ENCODE measurements around the gene SLC35F2. TPM values are rescaled to one million over a fixed set of nuclear protein-coding genes. Genes with fewer than 3 reads are reported as not detected.
"Not testable (repeated sequence)": the region's sequence is repeated elsewhere in the genome, so short reads cannot be mapped to it uniquely, and the experiment has no call there.

Gene SLC35F2
- total and polyA plus RNA-seq, 2 donors = 6.8 to 9.6 TPM

GRCh38 chr11:107783121-107783520 lies 75.5 kb downstream of the SLC35F2 start:
- no peak overlapping the region for H3K4me3 ChIP-seq (ENCODE audit: low read length in 2 of 2)
- DNase-seq (ENCODE audit: low read depth in 6 of 9, low spot score in 9 of 9) = no peak
- no peaks in the 10 kb centered on the region for H3K36me3 ChIP-seq (ENCODE audit: control insufficient read depth in 2 of 2, insufficient read depth in 2 of 2, low read length in 1 of 2)
- no peaks in the 10 kb centered on the region for H3K27me3 ChIP-seq (ENCODE audit: control insufficient read depth in 2 of 2, insufficient read depth in 1 of 2, low read length in 1 of 2)
- no peak overlapping the region for H3K27ac ChIP-seq (ENCODE audit: low read depth in 1 of 2, low read length in 1 of 2)
- no peaks in the 10 kb centered on the region for H3K4me1 ChIP-seq (ENCODE audit: control insufficient read depth in 2 of 2, insufficient read depth in 2 of 2, low read length in 2 of 2)
- WGBS = 96% methylated on average over 4 of the region's 4 CpGs
- H3K9me3 ChIP-seq (ENCODE audit: control insufficient read depth in 2 of 2, insufficient read depth in 1 of 2, low read length in 1 of 2) = no peaks in the 10 kb centered on the region

DNA sequence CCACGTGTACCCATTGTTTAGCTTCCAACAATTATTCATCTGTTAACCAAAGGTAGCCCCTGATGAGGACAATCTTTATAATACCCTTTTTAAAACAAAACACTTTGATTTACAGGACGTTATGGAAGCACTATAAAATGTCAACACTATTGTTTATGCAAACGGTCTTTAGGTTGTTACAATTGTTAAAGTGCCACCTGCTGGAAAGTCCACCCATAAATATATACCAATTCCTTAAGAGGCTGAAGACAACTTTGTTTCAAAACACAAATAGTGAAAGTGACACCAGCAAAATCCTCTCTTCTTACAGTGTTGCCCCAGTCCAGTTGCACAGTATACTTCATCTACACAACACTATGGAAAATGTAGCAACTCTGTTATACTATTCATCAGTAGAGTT lies 77.8 kb downstream of the SLC35F2 start:
- WGBS = 62% methylated on average over 3 of the region's 3 CpGs
- Histone ChIP-seq H3K36me3 (ENCODE audit: control insufficient read depth in 2 of 2, insufficient read depth in 2 of 2, low read length in 1 of 2) (no peaks in the 10 kb centered on the region), H3K27me3 (ENCODE audit: control insufficient read depth in 2 of 2, insufficient read depth in 1 of 2, low read length in 1 of 2) (no peaks in the 10 kb centered on the region), H3K27ac (ENCODE audit: low read depth in 1 of 2, low read length in 1 of 2) (no peak overlapping the region), H3K9me3 (ENCODE audit: control insufficient read depth in 2 of 2, insufficient read depth in 1 of 2, low read length in 1 of 2) (no peaks in the 10 kb centered on the region), H3K4me1 (ENCODE audit: control insufficient read depth in 2 of 2, insufficient read depth in 2 of 2, low read length in 2 of 2) (no peaks in the 10 kb centered on the region), H3K4me3 (ENCODE audit: low read length in 2 of 2) (no peak overlapping the region)
- no peak for DNase-seq (ENCODE audit: low read depth in 6 of 9, low spot score in 9 of 9)

- H3K27me3 ChIP-seq (ENCODE audit: control insufficient read depth in 2 of 2, insufficient read depth in 1 of 2, low read length in 1 of 2) = no peaks in the 10 kb centered on the region
- no peak overlapping the region for H3K4me3 ChIP-seq (ENCODE audit: low read length in 2 of 2)
- no peaks in the 10 kb centered on the region for H3K36me3 ChIP-seq (ENCODE audit: control insufficient read depth in 2 of 2, insufficient read depth in 2 of 2, low read length in 1 of 2)
- WGBS = 87% methylated on average over 3 of the region's 3 CpGs
- no peaks in the 10 kb centered on the region for H3K4me1 ChIP-seq (ENCODE audit: control insufficient read depth in 2 of 2, insufficient read depth in 2 of 2, low read length in 2 of 2)
- no peak for DNase-seq (ENCODE audit: low read depth in 6 of 9, low spot score in 9 of 9)
- no peak overlapping the region for H3K27ac ChIP-seq (ENCODE audit: low read depth in 1 of 2, low read length in 1 of 2)
- no peaks in the 10 kb centered on the region for H3K9me3 ChIP-seq (ENCODE audit: control insufficient read depth in 2 of 2, insufficient read depth in 1 of 2, low read length in 1 of 2)
These were observed 78.5 kb downstream of the SLC35F2 start for GRCh38 chr11:107780136-107780535.

GRCh38 chr11:107778839-107779517 lies 79.6 kb downstream of the SLC35F2 start:
- Histone ChIP-seq H3K4me1 (ENCODE audit: control insufficient read depth in 2 of 2, insufficient read depth in 2 of 2, low read length in 2 of 2) (no peaks in the 10 kb centered on the region), H3K27ac (ENCODE audit: low read depth in 1 of 2, low read length in 1 of 2) (no peak overlapping the region), H3K36me3 (ENCODE audit: control insufficient read depth in 2 of 2, insufficient read depth in 2 of 2, low read length in 1 of 2) (no peaks in the 10 kb centered on the region), H3K4me3 (ENCODE audit: low read length in 2 of 2) (no peak overlapping the region), H3K9me3 (ENCODE audit: control insufficient read depth in 2 of 2, insufficient read depth in 1 of 2, low read length in 1 of 2) (no peaks in the 10 kb centered on the region), H3K27me3 (ENCODE audit: control insufficient read depth in 2 of 2, insufficient read depth in 1 of 2, low read length in 1 of 2) (no peaks in the 10 kb centered on the region)
- no peak for DNase-seq (ENCODE audit: low read depth in 6 of 9, low spot score in 9 of 9)
- 90% methylated on average over 7 of the region's 7 CpGs for WGBS

DNA sequence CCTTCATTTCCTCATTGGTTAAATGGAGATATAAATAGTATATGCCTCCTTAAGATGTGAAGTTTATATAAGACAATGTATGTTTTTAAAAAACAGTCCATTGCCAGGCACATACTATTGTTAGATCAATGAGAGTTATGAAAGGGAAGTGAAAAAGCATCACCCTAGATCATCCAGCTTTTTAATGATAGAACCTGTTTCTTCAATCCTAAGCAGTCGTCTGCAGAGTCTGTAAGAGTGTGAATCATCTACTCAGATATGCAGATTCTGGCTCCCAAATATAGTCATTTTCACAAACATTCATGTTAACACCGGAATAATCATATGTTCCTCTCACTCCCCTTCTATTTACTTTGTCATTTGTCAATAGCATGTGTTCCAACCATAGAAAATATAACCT lies 81.5 kb downstream of the SLC35F2 start:
- no peaks in the 10 kb centered on the region for H3K4me1 ChIP-seq (ENCODE audit: control insufficient read depth in 2 of 2, insufficient read depth in 2 of 2, low read length in 2 of 2)
- WGBS = 89% methylated on average over 2 of the region's 2 CpGs
- no peak for DNase-seq (ENCODE audit: low read depth in 6 of 9, low spot score in 9 of 9)

GRCh38 chr11:107776062-107776461 lies 82.5 kb downstream of the SLC35F2 start:
- Histone ChIP-seq H3K27ac (ENCODE audit: low read depth in 1 of 2, low read length in 1 of 2) (no peak overlapping the region), H3K4me3 (ENCODE audit: low read length in 2 of 2) (no peak overlapping the region), H3K36me3 (ENCODE audit: control insufficient read depth in 2 of 2, insufficient read depth in 2 of 2, low read length in 1 of 2) (no peaks in the 10 kb centered on the region), H3K4me1 (ENCODE audit: control insufficient read depth in 2 of 2, insufficient read depth in 2 of 2, low read length in 2 of 2) (no peaks in the 10 kb centered on the region), H3K9me3 (ENCODE audit: control insufficient read depth in 2 of 2, insufficient read depth in 1 of 2, low read length in 1 of 2) (no peaks in the 10 kb centered on the region), H3K27me3 (ENCODE audit: control insufficient read depth in 2 of 2, insufficient read depth in 1 of 2, low read length in 1 of 2) (no peaks in the 10 kb centered on the region)
- no peak for DNase-seq (ENCODE audit: low read depth in 6 of 9, low spot score in 9 of 9)
- 97% methylated on average over 6 of the region's 6 CpGs for WGBS

More for the DNA sequence above, 81.5 kb downstream of the SLC35F2 start:
- no peak overlapping the region for H3K4me3 ChIP-seq (ENCODE audit: low read length in 2 of 2)
- no peaks in the 10 kb centered on the region for H3K36me3 ChIP-seq (ENCODE audit: control insufficient read depth in 2 of 2, insufficient read depth in 2 of 2, low read length in 1 of 2)
- H3K27ac ChIP-seq (ENCODE audit: low read depth in 1 of 2, low read length in 1 of 2) = no peak overlapping the region
- no peaks in the 10 kb centered on the region for H3K9me3 ChIP-seq (ENCODE audit: control insufficient read depth in 2 of 2, insufficient read depth in 1 of 2, low read length in 1 of 2)
- H3K27me3 ChIP-seq (ENCODE audit: control insufficient read depth in 2 of 2, insufficient read depth in 1 of 2, low read length in 1 of 2) = no peaks in the 10 kb centered on the region

GRCh38 chr11:107770551-107770951 lies 88.0 kb downstream of the SLC35F2 start:
- Histone ChIP-seq H3K9me3 (ENCODE audit: control insufficient read depth in 2 of 2, insufficient read depth in 1 of 2, low read length in 1 of 2) (no peaks in the 10 kb centered on the region), H3K4me1 (ENCODE audit: control insufficient read depth in 2 of 2, insufficient read depth in 2 of 2, low read length in 2 of 2) (no peaks in the 10 kb centered on the region), H3K36me3 (ENCODE audit: control insufficient read depth in 2 of 2, insufficient read depth in 2 of 2, low read length in 1 of 2) (no peaks in the 10 kb centered on the region), H3K4me3 (ENCODE audit: low read length in 2 of 2) (no peak overlapping the region), H3K27me3 (ENCODE audit: control insufficient read depth in 2 of 2, insufficient read depth in 1 of 2, low read length in 1 of 2) (no peaks in the 10 kb centered on the region), H3K27ac (ENCODE audit: low read depth in 1 of 2, low read length in 1 of 2) (no peak overlapping the region)
- DNase-seq (ENCODE audit: low read depth in 6 of 9, low spot score in 9 of 9) = no peak
- WGBS = 79% methylated on average over 3 of the region's 3 CpGs

- Histone ChIP-seq H3K9me3 (ENCODE audit: control insufficient read depth in 2 of 2, insufficient read depth in 1 of 2, low read length in 1 of 2) (no peaks in the 10 kb centered on the region), H3K27me3 (ENCODE audit: control insufficient read depth in 2 of 2, insufficient read depth in 1 of 2, low read length in 1 of 2) (no peaks in the 10 kb centered on the region), H3K27ac (ENCODE audit: low read depth in 1 of 2, low read length in 1 of 2) (no peak overlapping the region), H3K36me3 (ENCODE audit: control insufficient read depth in 2 of 2, insufficient read depth in 2 of 2, low read length in 1 of 2) (no peaks in the 10 kb centered on the region), H3K4me1 (ENCODE audit: control insufficient read depth in 2 of 2, insufficient read depth in 2 of 2, low read length in 2 of 2) (no peaks in the 10 kb centered on the region), H3K4me3 (ENCODE audit: low read length in 2 of 2) (no peak overlapping the region)
- WGBS = 69% methylated on average over 3 of the region's 3 CpGs
- no peak for DNase-seq (ENCODE audit: low read depth in 6 of 9, low spot score in 9 of 9)
These were observed 89.4 kb downstream of the SLC35F2 start for GRCh38 chr11:107769189-107769588.

DNA sequence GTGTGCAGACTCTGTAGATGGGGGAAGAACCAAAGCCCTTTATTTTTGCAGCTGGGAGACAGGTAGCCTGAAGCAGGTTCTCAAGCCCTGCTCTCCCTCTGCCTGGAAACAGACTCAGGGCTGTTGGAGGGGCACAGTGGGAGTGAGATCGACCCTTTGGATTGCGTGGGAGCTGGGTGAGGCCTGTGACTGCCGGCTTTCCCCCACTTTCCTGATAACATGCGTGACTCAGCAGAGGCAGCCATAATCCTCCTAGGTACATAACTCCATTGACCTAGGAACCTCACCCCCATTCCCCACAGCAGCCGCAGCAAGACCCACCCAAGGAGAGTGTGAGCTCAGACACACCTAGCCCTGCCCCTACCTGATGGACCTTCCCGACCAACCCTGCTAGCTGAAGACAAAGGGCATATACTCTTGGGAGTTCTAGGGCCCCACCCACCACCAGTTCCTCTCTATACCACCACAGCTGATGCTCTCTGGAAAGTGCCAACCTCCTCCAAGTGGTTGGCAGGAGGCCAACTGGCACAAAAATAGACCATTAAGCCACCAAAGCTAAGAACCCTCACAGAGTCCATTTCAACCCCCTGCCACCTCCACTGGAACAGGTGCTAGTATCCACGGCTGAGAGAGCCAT lies 99.8 kb downstream of the SLC35F2 start:
- not testable (repeated sequence) for H3K27ac ChIP-seq (ENCODE audit: low read depth in 1 of 2, low read length in 1 of 2); DNase-seq (ENCODE audit: low read depth in 6 of 9, low spot score in 9 of 9); H3K27me3 ChIP-seq (ENCODE audit: control insufficient read depth in 2 of 2, insufficient read depth in 1 of 2, low read length in 1 of 2); H3K4me3 ChIP-seq (ENCODE audit: low read length in 2 of 2); H3K9me3 ChIP-seq (ENCODE audit: control insufficient read depth in 2 of 2, insufficient read depth in 1 of 2, low read length in 1 of 2); H3K4me1 ChIP-seq (ENCODE audit: control insufficient read depth in 2 of 2, insufficient read depth in 2 of 2, low read length in 2 of 2); H3K36me3 ChIP-seq (ENCODE audit: control insufficient read depth in 2 of 2, insufficient read depth in 2 of 2, low read length in 1 of 2)
- WGBS = 94% methylated on average over 7 of the region's 7 CpGs

Data from thymus (tissue), 11 donors.